HT1080 (cell line): Measurements from ENCODE around the gene CD8B. TPM values are rescaled to one million over a fixed set of nuclear protein-coding genes. Genes with fewer than 3 reads are reported as not detected.

Experiments used
- DNase-seq: peaks from one replicate; pipeline ENCODE4 v3.0.0-alpha.2; 2015; ENCODE audit warnings: low read depth
- total RNA-seq: library from RNA; depleted of rRNA; stranded (reverse); fragments of >200 nt; shearing (Covaris generic); gene quantifications from 2 replicates; pipeline ENCODE4 v1.2.3, GENCODE V29; 2014; rRNA removed

Gene CD8B
- total RNA-seq, 1 experiment from 2014 or later: not detected

DNA sequence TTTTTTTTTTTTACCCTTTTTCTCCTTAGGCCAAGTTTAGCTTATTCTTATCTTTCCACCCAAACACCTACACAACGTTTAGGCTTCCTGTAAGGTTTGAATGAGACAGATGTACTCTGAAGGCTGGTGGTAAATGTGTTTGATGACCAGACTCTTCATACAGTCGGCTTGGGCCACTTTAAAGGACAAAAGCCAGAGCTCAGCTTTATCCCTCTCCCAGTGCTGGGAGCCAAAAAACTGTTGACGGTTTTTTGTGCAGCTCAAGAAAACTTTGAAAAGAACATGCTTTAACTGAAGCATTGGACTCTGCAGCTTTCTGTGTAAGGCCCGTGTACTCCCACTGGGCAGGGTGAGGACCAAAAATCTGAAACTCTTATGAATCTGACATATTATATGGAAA lies 86.3 kb downstream of the CD8B start:
- DNase-seq: no peak

DNA sequence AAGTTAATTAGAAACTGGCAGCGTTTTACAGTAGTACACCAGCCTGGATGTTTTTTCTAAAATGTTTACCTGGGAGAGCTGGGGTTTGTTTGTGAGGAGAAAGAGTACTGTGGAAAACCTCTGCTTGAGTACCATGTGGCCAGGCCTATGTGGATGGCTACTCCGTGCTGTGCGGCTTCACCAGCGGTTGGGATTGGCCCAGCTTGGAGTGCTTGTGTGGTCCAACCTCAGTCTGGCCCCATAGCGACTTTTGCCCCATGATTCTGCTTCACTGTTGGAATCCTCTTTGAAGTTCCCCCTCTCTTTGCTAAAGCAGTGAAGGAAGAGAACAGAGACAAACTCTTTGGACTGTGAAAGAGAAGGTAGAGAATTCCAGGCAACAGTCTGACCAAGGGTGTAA lies 86.8 kb downstream of the CD8B start:
- no peak for DNase-seq

DNA sequence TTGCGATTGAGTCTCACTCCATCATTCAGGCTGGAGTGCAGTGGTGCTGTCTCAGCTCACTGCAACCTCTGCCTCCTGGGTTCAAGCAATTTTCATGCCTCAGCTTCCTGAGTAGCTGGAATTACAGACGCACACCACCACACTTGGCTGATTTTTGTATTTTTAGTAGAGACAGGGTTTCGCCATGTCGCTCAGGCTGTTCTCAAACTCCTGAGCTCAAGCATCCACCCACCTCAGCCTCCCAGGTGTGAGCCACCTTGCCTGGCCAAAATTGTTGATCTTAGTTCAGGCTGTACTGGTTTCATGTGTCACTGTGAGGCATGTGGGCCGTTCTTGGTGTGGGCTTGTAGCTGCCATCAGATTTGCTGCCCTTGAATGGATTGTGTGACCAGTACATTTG lies 89.1 kb downstream of the CD8B start:
- DNase-seq: no peak

DNA sequence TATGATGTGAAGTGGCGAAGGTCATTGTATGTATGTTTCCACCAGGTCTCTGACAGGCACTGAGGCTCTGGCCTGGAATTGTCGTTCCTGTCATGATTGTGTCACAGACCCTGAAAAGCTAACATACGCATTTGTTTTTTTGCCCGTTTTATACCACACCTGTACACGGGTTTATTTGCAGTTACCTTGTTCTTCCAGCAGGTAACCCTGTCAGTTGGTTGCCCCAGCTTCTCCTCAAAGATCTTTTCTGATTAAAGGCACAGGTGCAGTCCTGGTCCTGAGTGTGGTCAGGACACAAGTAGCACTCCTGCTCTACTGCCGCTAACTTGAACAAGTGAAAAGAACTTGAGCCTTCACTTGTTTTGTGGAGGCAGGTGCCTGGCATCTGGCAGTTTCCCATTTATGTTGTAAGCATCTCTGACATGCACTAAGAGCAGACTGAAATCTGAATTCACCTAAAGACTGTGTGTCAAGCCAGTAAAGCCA lies 90.8 kb downstream of the CD8B start:
- DNase-seq: no peak

DNA sequence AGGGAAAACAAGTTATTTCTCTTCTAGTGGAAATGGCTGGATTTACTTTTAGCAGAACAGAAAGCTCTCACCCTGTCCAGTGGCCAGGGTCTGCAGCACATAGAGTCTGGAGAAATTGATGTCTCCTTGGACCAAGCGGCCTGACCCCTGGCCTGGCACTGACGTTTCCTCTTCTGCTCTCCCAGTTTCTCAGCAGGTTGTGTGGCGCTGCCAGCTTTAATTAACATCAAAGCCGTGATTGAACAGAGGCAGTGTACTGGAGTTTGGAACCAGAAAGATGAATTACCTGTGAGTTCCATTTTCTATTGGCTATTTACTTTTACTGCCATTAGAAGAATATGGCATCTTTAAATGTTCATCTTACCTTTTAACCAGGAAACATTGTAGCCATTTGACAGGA lies 91.8 kb downstream of the CD8B start:
- no peak for DNase-seq

DNA sequence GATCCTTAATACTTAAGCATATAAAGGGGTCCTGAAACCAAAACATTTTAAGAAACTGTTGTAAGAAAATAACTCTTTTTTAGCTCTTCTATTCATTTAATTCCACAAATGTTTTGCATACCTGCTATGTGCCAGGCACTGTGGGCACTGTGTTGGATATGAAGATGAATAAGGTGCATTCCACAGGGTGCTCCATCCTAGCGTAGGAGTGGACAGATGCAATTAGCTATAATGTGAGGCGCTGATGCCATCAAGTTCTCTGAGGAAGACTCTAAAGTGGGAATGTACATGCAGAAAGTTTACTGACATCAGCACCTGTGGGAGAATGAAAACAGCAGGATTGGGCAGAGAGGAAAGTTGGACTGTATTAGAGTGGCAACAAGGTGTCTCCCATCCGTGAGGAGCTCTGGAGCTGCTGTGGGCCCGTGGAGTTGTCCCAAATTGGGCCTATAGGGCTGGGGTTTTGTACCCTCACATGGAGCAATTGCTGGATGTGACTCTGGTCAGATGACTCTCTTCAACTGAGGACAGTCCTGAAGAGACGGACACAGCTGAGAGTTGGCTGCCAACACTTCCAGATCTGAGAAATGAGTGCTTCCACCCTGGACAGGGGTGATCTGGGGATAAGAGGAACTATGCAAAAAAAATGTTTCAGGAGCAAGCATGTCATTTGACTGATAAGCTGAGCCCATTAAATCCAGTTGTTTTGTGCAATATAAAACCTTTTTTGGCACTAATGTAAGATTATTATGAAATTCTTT lies 93.3 kb downstream of the CD8B start:
- DNase-seq: no peak

Other genes with a start within 250 kb of the CD8B start
- gene RNF103, start 238.0 kb downstream of the CD8B start, total RNA-seq: 7.0 and 7.3 TPM in 2 replicates
- 32.1 and 42.2 TPM in 2 replicates for gene RMND5A, start 141.6 kb downstream of the CD8B start, total RNA-seq
- not detected in 2 replicates for gene CD8A, start 71.0 kb downstream of the CD8B start, total RNA-seq
- gene RGPD1, start 80.2 kb upstream of the CD8B start, total RNA-seq: 0.10 TPM in 1 of 2 replicates, not detected in the other
- gene PLGLB1, start 160.0 kb upstream of the CD8B start, total RNA-seq: 0.17 TPM in 1 of 2 replicates, not detected in the other